Measurements from ENCODE around the gene TBX20.
"Not testable (repeated sequence)": the region's sequence is repeated elsewhere in the genome, so short reads cannot be mapped to it uniquely, and the experiment has no call there.

Gene TBX20

GRCh38 chr7:35220176-35220575, 33.7 kb downstream of the TBX20 start:
- DNase-seq: not testable (repeated sequence)

- DNase-seq: not testable (repeated sequence)
Observed at GRCh38 chr7:35216033-35216432, 37.9 kb downstream of the TBX20 start.

- DNase-seq: not testable (repeated sequence)
Observed at GRCh38 chr7:35215063-35215462, 38.8 kb downstream of the TBX20 start.

- not testable (repeated sequence) for DNase-seq
Observed at GRCh38 chr7:35206924-35207323, 47.0 kb downstream of the TBX20 start.

GRCh38 chr7:35204850-35205249, 49.0 kb downstream of the TBX20 start:
- not testable (repeated sequence) for DNase-seq

- DNase-seq: not testable (repeated sequence)
Observed at GRCh38 chr7:35204031-35204430, 49.9 kb downstream of the TBX20 start.

GRCh38 chr7:35202353-35202752, 51.5 kb downstream of the TBX20 start:
- not testable (repeated sequence) for DNase-seq

GRCh38 chr7:35200170-35200569, 53.7 kb downstream of the TBX20 start:
- DNase-seq: not testable (repeated sequence)

- not testable (repeated sequence) for DNase-seq
Observed at GRCh38 chr7:35198370-35199140, 55.3 kb downstream of the TBX20 start.

GRCh38 chr7:35191571-35191970, 62.3 kb downstream of the TBX20 start:
- not testable (repeated sequence) for DNase-seq

GRCh38 chr7:35190146-35190773, 63.6 kb downstream of the TBX20 start:
- DNase-seq: not testable (repeated sequence)

GRCh38 chr7:35186751-35187150, 67.1 kb downstream of the TBX20 start:
- not testable (repeated sequence) for DNase-seq

- peak in 1 of 5 donors; percentile 0 for DNase-seq
Observed at GRCh38 chr7:35185908-35186731, 67.8 kb downstream of the TBX20 start.

- DNase-seq: not testable (repeated sequence)
Observed at GRCh38 chr7:35185578-35185907, 68.4 kb downstream of the TBX20 start.

- DNase-seq: not testable (repeated sequence)
Observed at GRCh38 chr7:35184961-35185360, 68.9 kb downstream of the TBX20 start.

- DNase-seq: not testable (repeated sequence)
Observed at GRCh38 chr7:35183873-35184503, 69.9 kb downstream of the TBX20 start.

GRCh38 chr7:35180665-35181064, 73.2 kb downstream of the TBX20 start:
- not testable (repeated sequence) for DNase-seq

GRCh38 chr7:35173176-35173575, 80.7 kb downstream of the TBX20 start:
- DNase-seq: not testable (repeated sequence)

GRCh38 chr7:35172131-35172530, 81.8 kb downstream of the TBX20 start:
- not testable (repeated sequence) for DNase-seq

GRCh38 chr7:35167658-35168057, 86.2 kb downstream of the TBX20 start:
- not testable (repeated sequence) for DNase-seq

GRCh38 chr7:35167158-35167557, 86.7 kb downstream of the TBX20 start:
- DNase-seq: not testable (repeated sequence)

GRCh38 chr7:35161059-35161740, 92.7 kb downstream of the TBX20 start:
- DNase-seq: not testable (repeated sequence)

All from T-helper 1 cell (primary cell).